SH-SY5Y (cell line): ENCODE data around the gene SEMA3C.

Experiments
- GATA2 ChIP-seq: IDR thresholded peaks from 2 replicates; pipeline ENCODE4 v1.6.1; 2011; ENCODE audit warnings: mild to moderate bottlenecking, low read depth, low read length
- GATA3 ChIP-seq: IDR thresholded peaks from 2 replicates; pipeline ENCODE4 v1.6.1; 2011; ENCODE audit warnings: low read depth, mild to moderate bottlenecking, low read length, moderate library complexity

- TF ChIP-seq GATA3: no peak
- TF ChIP-seq GATA2: no peak
These were observed 93.4 kb downstream of the SEMA3C start for GRCh38 chr7:80825499-80825898.
